GM19025 (cell line): ENCODE data around the gene TACR1.
"Not testable (repeated sequence)": the region's sequence is repeated elsewhere in the genome, so short reads cannot be mapped to it uniquely, and the experiment has no call there.

Experiments
- ATAC-seq: cut with Tn5 transposase; IDR thresholded peaks from one replicate; pipeline ENCODE4 v1.9.1; 2021; ENCODE audit warnings: mild to moderate bottlenecking, low read depth, moderate library complexity; ENCODE audit not compliant: unreplicated experiment

Gene TACR1

GRCh38 chr2:75094405-75094804, 104.9 kb downstream of the TACR1 start:
- no peak for ATAC-seq

- no peak for ATAC-seq
Measured at GRCh38 chr2:75090770-75091515, 108.4 kb downstream of the TACR1 start.

- no peak for ATAC-seq
Measured at GRCh38 chr2:75089471-75089870, 109.8 kb downstream of the TACR1 start.

- no peak for ATAC-seq
Measured at GRCh38 chr2:75088791-75089190, 110.5 kb downstream of the TACR1 start.

GRCh38 chr2:75087736-75088135, 111.6 kb downstream of the TACR1 start:
- no peak for ATAC-seq

GRCh38 chr2:75079575-75079974, 119.7 kb downstream of the TACR1 start:
- ATAC-seq = no peak

- ATAC-seq = no peak
Measured at GRCh38 chr2:75077909-75078308, 121.4 kb downstream of the TACR1 start.

GRCh38 chr2:75076088-75076487, 123.2 kb downstream of the TACR1 start:
- ATAC-seq = no peak

GRCh38 chr2:75074708-75075107, 124.6 kb downstream of the TACR1 start:
- peak; percentile 65 for ATAC-seq

GRCh38 chr2:75074228-75074627, 125.1 kb downstream of the TACR1 start:
- no peak for ATAC-seq

- ATAC-seq = no peak
Measured at GRCh38 chr2:75071766-75072165, 127.6 kb downstream of the TACR1 start.

GRCh38 chr2:75068546-75068945, 130.8 kb downstream of the TACR1 start:
- ATAC-seq = no peak

- no peak for ATAC-seq
Measured at GRCh38 chr2:75067506-75067905, 131.8 kb downstream of the TACR1 start.

GRCh38 chr2:75066121-75066902, 133.0 kb downstream of the TACR1 start:
- no peak for ATAC-seq

GRCh38 chr2:75065402-75066008, 133.8 kb downstream of the TACR1 start:
- ATAC-seq = no peak

- peak; percentile 49 for ATAC-seq
Measured at GRCh38 chr2:75064691-75065396, 134.5 kb downstream of the TACR1 start.

- no peak for ATAC-seq
Measured at GRCh38 chr2:75063906-75064305, 135.4 kb downstream of the TACR1 start.

GRCh38 chr2:75058427-75058826, 140.9 kb downstream of the TACR1 start:
- ATAC-seq = no peak

GRCh38 chr2:75057150-75057549, 142.2 kb downstream of the TACR1 start:
- ATAC-seq = not testable (repeated sequence)

- ATAC-seq = peak; percentile 53
Measured at GRCh38 chr2:75055820-75056675, 143.3 kb downstream of the TACR1 start.
